OCI-LY7 (cell line): ENCODE measurements around the gene ZFAND2A.

Experiments
- CTCF ChIP-seq: fragments of 200-600 bp; sonication (generic); conservative IDR thresholded peaks from 2 replicates; pipeline ENCODE4 v1.5.1; 2014; ENCODE audit warnings: mild to moderate bottlenecking, antibody characterized with exemption, low read length, moderate library complexity, mixed read lengths
- EZH2phosphoT487 ChIP-seq: fragments of 200-600 bp; sonication (generic); IDR thresholded peaks from 2 replicates; pipeline ENCODE4 v1.6.1; 2018; ENCODE audit warnings: low read depth, borderline replicate concordance, mild to moderate bottlenecking, mixed run types, antibody characterized with exemption, low read length, moderate library complexity, mixed read lengths

DNA sequence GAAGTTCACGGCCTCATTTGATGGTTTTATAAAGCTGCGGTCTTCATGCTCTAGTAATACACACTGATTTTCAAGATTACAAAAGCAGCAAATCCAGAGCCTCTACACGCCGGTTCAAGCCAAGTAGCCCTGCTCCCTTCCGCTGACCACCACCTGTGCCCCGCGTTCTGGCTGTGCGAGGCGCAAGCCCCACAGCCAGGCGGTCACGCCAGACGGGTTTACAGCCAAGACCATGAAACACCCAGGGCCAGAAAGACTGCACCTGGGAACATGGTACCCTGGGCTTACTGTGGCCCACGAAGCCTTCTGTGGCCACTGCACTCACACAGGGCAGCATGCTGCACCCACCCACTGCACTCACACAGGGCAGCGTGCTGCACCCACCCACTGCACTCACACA, 38.5 kb downstream of the ZFAND2A start:
- TF ChIP-seq CTCF: no peak
- no peak for TF ChIP-seq EZH2phosphoT487
